ENCODE data around the gene C22orf23.
A peak's percentile ranks its signal among the peaks of the same experiment; 100 is the strongest.
"Not testable (repeated sequence)": the region's sequence is repeated elsewhere in the genome, so short reads cannot be mapped to it uniquely, and the experiment has no call there.

Gene C22orf23

DNA sequence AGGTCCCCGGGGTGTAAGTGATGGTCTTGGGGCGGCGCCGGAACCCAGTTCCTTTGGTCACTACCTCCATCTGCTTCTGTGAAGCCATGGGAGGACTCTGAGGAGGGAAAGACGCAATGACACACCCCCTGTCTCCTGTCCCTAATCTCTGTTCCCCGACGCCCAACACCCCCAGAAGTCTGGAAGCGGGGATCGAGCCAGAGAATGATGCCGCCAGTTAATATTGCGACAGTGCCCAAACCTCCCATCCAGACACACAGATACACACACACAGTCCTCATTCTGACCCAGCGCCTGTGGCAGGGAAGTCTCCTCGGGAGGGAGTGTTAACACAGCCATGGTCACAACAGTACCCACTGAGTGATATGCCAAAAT is 352 bp downstream of the C22orf23 start:
- DNase-seq (ENCODE audit: low spot score), result peak; percentile 65

DNA sequence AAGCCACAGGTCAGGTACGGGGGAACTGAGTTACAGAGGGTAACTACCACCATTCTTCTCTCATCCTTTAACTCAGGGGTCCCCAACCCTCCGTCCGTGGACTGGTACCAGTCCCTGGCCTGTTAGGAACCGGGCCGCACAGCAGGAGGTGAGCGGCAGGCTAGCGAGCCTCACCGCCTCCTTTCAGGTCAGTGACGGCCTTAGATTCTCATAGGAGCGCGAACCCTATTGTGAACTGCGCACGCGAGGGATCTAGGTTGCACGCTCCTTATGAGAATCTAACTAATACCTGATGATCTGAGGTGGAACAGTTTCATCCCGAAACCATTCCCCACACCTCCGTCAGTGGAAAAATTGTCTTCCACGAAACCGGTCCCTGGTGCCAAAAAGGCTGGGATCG is 772 bp downstream of the C22orf23 start:
- not testable (repeated sequence) for DNase-seq (ENCODE audit: low spot score)

DNA sequence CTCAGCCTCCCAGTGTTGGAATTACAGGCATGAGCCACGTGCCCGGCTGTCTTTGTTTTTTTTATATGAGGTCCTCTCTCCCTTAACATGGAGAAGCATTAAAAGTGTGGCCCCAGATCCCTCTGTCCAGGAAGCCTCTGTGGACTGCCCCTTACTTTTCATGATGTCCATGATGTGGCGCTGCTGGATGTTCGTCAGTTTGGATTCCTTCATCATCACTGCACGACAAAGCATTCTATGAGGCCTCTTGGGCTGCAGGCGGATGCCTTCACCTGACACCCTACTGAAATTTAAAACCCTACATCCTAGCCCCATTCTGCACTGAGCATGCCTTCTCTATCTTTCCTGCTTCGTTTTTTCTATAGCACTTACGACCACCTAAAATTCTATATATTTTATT is 2.1 kb downstream of the C22orf23 start:
- no peak for DNase-seq (ENCODE audit: low spot score)

- DNase-seq (ENCODE audit: low spot score), result not testable (repeated sequence)
Measured at GRCh38 chr22:37947142-37947795, 6.1 kb downstream of the C22orf23 start.

DNA sequence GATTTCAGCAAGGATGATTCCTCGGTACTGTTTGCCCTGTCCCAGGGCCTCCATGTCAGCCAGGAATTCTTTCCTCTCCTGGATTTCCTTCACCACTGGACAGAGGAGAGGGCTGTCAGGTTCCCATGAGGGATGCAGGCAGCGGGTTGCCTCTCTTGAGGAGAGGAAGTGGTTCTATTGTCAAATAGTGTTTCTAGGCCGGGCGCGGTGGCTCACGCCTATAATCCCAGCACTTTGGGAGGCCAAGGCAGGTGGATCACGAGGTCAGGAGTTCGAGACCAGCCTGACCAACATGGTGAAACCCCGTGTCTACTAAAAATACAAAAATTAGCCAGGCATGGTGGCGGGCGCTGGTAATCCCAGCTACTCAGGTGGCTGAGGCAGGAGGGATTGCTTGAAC is 9.0 kb downstream of the C22orf23 start:
- not testable (repeated sequence) for DNase-seq (ENCODE audit: low spot score)

GRCh38 chr22:37943825-37944198 is 9.6 kb downstream of the C22orf23 start:
- no peak for DNase-seq (ENCODE audit: low spot score)

GRCh38 chr22:37943136-37943824 is 10.1 kb downstream of the C22orf23 start:
- no peak for DNase-seq (ENCODE audit: low spot score)

DNA sequence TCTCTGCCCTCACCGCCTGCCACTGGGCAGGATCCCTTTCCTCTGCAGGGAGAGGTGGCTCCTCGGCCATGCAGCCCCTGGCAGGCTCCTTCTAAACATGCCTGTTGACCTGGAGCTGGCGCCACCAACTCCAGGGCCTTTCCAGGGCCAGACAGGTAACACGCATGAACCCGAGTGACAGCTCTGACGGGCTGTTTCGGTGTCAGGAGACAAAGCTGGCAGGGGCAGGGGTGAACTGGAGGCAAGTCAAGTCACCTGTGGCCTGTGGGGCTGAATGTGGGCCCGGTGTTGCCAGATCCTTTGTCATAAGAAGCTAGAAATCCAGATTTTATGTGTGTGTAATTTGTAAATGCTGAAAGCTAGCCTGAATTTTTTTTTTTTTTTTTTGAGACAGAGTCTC is 11.3 kb downstream of the C22orf23 start:
- no peak for DNase-seq (ENCODE audit: low spot score)

DNA sequence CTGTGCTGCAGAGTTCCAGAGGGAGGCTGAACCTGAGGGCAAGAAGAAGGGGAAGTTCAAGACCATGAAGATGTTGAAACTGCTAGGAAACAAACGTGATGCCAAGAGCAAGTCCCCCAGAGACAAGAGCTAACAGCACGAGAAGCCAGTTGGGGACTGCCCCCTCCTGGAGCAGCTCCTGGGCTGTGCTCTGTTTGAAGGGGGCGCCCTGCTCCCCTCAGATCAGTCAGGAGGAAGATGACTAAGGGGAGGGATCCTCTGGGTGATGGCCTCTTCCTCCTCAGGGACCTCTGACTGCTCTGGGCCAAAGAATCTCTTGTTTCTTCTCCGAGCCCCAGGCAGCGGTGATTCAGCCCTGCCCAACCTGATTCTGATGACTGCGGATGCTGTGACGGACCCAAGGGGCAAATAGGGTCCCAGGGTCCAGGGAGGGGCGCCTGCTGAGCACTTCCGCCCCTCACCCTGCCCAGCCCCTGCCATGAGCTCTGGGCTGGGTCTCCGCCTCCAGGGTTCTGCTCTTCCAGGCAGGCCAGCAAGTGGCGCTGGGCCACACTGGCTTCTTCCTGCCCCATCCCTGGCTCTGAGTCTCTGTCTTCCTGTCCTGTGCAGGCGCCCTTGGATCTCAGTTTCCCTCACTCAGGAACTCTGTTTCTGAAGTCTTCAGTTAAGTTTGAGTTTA is 12.6 kb downstream of the C22orf23 start:
- no peak for DNase-seq (ENCODE audit: low spot score)

- peak; percentile 97 for DNase-seq (ENCODE audit: low spot score)
Measured at GRCh38 chr22:37933711-37934376, 19.6 kb downstream of the C22orf23 start.

DNA sequence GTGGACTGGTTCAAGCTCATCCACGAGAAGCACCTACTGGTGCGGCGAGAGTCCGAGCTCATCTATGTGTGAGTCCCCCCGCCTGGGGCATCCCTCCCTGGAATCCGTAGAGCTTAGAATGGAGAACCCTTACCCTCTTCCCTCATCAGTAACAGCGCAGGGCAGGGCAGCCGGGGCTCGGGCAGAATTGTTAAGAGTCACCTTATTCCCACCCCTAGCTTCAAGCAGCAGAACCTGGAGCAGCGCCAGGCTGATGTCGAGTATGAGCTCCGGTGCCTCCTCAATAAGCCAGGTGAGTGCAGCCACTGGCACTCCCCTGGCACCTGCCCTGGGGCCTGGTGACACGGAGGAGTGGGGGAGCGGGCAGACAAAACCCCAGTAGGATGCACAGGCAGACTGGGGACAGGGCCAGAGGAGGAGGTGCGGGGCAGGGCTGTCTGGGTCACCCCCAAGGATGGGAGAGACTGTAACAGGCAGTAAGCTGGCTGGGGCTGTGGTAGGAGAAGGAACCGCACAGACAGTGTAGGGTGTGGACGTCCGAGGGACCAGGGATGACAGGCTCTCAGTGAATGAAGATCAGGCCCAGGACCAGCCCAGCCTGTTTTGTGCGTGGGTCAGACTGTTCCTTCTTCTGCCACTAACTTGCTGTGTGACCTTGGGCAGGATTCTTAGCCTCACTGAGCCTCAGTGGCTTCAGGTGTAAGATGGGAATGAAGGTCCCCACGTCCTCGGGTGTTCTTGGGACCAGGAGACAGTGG is 20.4 kb downstream of the C22orf23 start:
- DNase-seq (ENCODE audit: low spot score), result no peak

DNA sequence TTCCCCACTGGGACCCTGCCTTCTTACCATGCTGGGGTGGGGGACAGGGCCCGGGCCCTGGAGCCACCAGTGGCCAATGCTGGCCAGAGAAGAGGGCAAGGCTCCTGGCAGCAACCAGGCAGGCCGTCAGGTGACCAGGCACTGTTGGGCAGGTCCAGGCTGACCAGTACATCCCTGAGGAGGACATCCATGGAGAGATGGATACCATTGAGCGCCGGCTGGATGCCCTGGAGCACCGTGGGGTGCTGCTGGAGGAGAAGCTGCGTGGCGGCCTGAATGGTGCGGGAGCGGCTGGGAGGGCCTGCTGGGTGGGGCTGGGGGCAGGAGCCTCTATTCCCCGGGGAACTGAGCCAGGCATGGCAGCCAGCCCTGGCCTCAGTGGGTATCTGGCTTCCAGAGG is 21.0 kb downstream of the C22orf23 start:
- DNase-seq (ENCODE audit: low spot score), result no peak

GRCh38 chr22:37931893-37932389 is 21.5 kb downstream of the C22orf23 start:
- no peak for DNase-seq (ENCODE audit: low spot score)

- DNase-seq (ENCODE audit: low spot score), result no peak
Measured at GRCh38 chr22:37930952-37931440, 22.4 kb downstream of the C22orf23 start.

DNA sequence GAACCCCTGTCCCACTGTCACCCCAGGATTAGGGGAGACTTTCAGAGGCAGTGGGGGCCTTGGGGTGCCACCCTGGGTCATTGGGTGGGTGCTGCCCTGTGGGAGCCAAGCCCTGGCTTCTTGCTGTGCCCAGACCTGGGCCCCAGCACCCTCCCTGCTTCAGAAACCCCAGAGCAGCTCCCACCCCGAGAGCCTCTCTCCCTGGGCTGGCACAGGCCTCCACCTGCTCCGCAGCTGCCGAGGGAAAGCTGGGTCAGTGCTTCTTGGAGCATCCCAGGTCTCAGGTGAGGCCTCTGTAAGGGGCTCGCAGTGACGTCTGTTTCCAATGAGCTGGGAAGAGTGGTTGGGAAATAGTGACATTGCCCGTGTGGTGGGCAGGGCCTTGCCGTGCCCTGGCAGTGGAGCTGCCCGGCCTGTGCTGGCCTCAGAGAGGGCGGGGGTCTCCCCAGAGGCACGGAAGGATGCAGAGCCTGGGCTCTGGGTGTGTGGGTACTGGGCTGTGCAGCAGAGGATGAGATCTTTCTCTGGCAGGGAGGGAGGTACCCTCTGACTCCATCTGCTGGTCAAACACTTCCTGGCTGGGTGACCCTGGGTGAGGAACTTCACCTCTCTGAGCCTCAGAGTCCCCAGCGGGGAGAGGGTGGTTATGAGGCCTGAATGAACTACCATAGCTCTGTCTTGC is 23.0 kb downstream of the C22orf23 start:
- DNase-seq (ENCODE audit: low spot score), result peak; percentile 77

DNA sequence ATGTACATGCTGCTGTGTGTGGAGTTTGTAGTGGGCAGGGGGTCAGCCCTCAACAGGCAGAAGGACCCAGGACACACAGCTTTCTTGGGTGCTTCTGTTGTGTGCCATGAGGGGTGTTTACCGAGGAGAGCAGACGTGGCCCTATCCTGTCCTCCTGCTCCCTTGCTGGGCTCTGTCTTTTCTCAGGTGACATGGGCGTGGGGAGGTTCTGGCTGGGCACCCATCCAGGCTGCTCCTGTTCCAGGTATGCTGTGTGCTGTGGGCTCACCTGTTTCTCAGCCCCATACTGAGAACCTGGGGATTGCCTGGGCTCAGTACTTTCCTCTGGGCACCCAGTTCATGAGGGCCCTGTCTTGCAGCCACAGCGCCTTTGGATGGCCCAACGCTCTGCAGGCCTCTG is 24.0 kb downstream of the C22orf23 start:
- DNase-seq (ENCODE audit: low spot score), result no peak

- DNase-seq (ENCODE audit: low spot score), result no peak
Measured at GRCh38 chr22:37927637-37927936, 25.8 kb downstream of the C22orf23 start.

DNA sequence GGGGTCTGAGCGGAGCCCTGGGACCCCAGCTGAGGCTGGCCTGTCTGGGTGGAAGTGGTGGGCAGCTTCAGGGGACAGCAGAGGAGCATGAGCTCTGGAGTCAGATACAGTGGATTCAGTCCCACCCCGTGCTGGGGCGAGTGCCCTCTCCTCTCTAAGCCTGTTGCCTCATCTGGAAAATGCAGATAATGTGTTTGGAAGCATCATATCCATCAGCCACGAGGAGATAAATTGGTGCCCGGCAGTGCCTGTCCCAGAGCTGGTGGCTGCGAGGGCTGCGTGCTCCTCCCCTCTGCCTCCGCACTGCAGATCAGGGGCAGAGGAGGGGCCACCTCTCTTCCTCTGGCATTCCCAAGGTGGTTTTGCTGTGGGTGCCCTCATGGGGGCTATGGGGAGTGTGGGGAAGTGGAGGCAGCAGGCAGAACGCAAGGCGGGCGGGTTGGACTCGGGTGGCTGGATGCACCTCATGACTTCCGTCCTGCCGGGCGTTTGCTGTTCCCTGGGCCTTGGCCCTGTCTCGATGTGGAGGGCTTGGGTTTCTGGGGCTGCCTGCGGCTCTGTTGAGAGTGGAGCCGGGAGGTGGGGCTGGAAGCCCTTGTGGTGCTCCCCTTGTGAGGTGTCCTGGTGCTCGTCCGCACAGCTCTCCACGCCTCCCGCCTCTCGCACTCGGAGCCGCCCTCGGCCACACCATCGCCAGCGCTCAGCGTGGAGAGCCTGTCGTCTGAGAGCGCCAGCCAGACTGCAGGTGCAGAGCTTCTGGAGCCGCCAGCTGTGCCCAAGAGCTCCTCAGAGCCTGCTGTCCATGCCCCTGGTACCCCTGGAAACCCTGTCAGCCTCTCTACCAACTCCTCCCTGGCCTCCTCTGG is 26.4 kb downstream of the C22orf23 start:
- no peak for DNase-seq (ENCODE audit: low spot score)

GRCh38 chr22:37926358-37926757 is 27.0 kb downstream of the C22orf23 start:
- no peak for DNase-seq (ENCODE audit: low spot score)

DNA sequence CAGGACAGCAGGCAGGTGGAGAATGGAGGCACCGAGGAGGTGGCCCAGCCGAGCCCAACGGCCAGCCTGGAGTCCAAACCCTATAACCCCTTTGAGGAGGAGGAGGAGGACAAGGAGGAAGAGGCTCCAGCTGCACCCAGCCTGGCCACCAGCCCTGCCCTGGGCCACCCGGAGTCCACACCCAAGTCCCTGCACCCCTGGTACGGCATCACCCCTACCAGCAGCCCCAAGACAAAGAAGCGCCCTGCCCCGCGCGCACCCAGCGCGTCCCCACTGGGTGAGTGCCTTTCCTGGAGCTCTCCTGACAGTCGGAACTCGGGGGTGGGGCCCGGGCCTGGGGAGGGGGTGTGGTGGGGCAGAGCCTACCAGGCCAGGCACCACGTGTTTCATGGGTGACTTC is 27.6 kb downstream of the C22orf23 start:
- DNase-seq (ENCODE audit: low spot score), result no peak
